ENCODE measurements around the gene TSHZ2.
"Not testable (repeated sequence)": the region's sequence is repeated elsewhere in the genome, so short reads cannot be mapped to it uniquely, and the experiment has no call there.

TSHZ2 gene

GRCh38 chr20:53365076-53365475 is 392.9 kb downstream of the TSHZ2 start:
- H2AFZ ChIP-seq (ENCODE audit: low read depth) = no peak overlapping the region
- no peaks in the 10 kb centered on the region for H3K4me1 ChIP-seq (ENCODE audit: low read depth, poor library complexity, severe bottlenecking)
- no peak for TF ChIP-seq CTCF (conservative IDR thresholded peaks at IDR 0.05; ENCODE audit: low read depth, low read length)
- no peak overlapping the region for H3K9ac ChIP-seq
- H3K27me3 ChIP-seq (ENCODE audit: insufficient read depth, low read depth) = no peaks in the 10 kb centered on the region
- no peak overlapping the region for H3K4me2 ChIP-seq
- H3K27ac ChIP-seq = no peak overlapping the region
- H4K20me1 ChIP-seq (ENCODE audit: insufficient read depth) = no peaks in the 10 kb centered on the region
- H3K36me3 ChIP-seq (ENCODE audit: insufficient read depth) = no peaks in the 10 kb centered on the region
- no peaks in the 10 kb centered on the region for H3K79me2 ChIP-seq (ENCODE audit: insufficient read depth, low read depth)
- no peak overlapping the region for H3K4me3 ChIP-seq (IDR thresholded peaks at IDR 0.05; ENCODE audit: insufficient read depth, low read depth, low read length)

- Histone ChIP-seq H4K20me1 (ENCODE audit: insufficient read depth) (no peaks in the 10 kb centered on the region), H3K27me3 (ENCODE audit: insufficient read depth, low read depth) (no peaks in the 10 kb centered on the region), H3K4me3 (IDR thresholded peaks at IDR 0.05; ENCODE audit: insufficient read depth, low read depth, low read length) (no peak overlapping the region), H3K9ac (no peak overlapping the region), H3K4me2 (no peak overlapping the region), H3K4me1 (ENCODE audit: low read depth, poor library complexity, severe bottlenecking) (no peaks in the 10 kb centered on the region), H2AFZ (ENCODE audit: low read depth) (no peak overlapping the region), H3K79me2 (ENCODE audit: insufficient read depth, low read depth) (no peaks in the 10 kb centered on the region), H3K36me3 (ENCODE audit: insufficient read depth) (no peaks in the 10 kb centered on the region), H3K27ac (no peak overlapping the region)
- TF ChIP-seq CTCF (conservative IDR thresholded peaks at IDR 0.05; ENCODE audit: low read depth, low read length) = no peak
Measured at GRCh38 chr20:53365539-53366075, 393.4 kb downstream of the TSHZ2 start.

- not testable (repeated sequence) for H3K4me2 ChIP-seq; H2AFZ ChIP-seq (ENCODE audit: low read depth); H3K27me3 ChIP-seq (ENCODE audit: insufficient read depth, low read depth); H4K20me1 ChIP-seq (ENCODE audit: insufficient read depth); H3K36me3 ChIP-seq (ENCODE audit: insufficient read depth); H3K9ac ChIP-seq; H3K4me3 ChIP-seq (IDR thresholded peaks at IDR 0.05; ENCODE audit: insufficient read depth, low read depth, low read length); H3K27ac ChIP-seq; H3K79me2 ChIP-seq (ENCODE audit: insufficient read depth, low read depth); H3K4me1 ChIP-seq (ENCODE audit: low read depth, poor library complexity, severe bottlenecking)
Measured at GRCh38 chr20:53366928-53367327, 394.8 kb downstream of the TSHZ2 start.

- Histone ChIP-seq H3K79me2 (ENCODE audit: insufficient read depth, low read depth) (no peaks in the 10 kb centered on the region), H2AFZ (ENCODE audit: low read depth) (no peak overlapping the region)
- no peak for TF ChIP-seq CTCF (conservative IDR thresholded peaks at IDR 0.05; ENCODE audit: low read depth, low read length)
Measured at GRCh38 chr20:53369871-53370270, 397.7 kb downstream of the TSHZ2 start.

GRCh38 chr20:53370345-53370961 is 398.3 kb downstream of the TSHZ2 start:
- Histone ChIP-seq H3K4me3 (IDR thresholded peaks at IDR 0.05; ENCODE audit: insufficient read depth, low read depth, low read length) (no peak overlapping the region), H2AFZ (ENCODE audit: low read depth) (no peak overlapping the region), H3K9ac (no peak overlapping the region), H3K4me1 (ENCODE audit: low read depth, poor library complexity, severe bottlenecking) (no peaks in the 10 kb centered on the region), H4K20me1 (ENCODE audit: insufficient read depth) (no peaks in the 10 kb centered on the region), H3K4me2 (no peak overlapping the region), H3K27ac (no peak overlapping the region), H3K79me2 (ENCODE audit: insufficient read depth, low read depth) (no peaks in the 10 kb centered on the region), H3K36me3 (ENCODE audit: insufficient read depth) (no peaks in the 10 kb centered on the region), H3K27me3 (ENCODE audit: insufficient read depth, low read depth) (no peaks in the 10 kb centered on the region)
- no peak for TF ChIP-seq CTCF (conservative IDR thresholded peaks at IDR 0.05; ENCODE audit: low read depth, low read length)

More at GRCh38 chr20:53369871-53370270, 397.7 kb downstream of the TSHZ2 start:
- Histone ChIP-seq H3K36me3 (ENCODE audit: insufficient read depth) (no peaks in the 10 kb centered on the region), H3K27me3 (ENCODE audit: insufficient read depth, low read depth) (no peaks in the 10 kb centered on the region), H3K4me1 (ENCODE audit: low read depth, poor library complexity, severe bottlenecking) (no peaks in the 10 kb centered on the region), H3K9ac (no peak overlapping the region), H4K20me1 (ENCODE audit: insufficient read depth) (no peaks in the 10 kb centered on the region), H3K27ac (no peak overlapping the region), H3K4me3 (IDR thresholded peaks at IDR 0.05; ENCODE audit: insufficient read depth, low read depth, low read length) (no peak overlapping the region), H3K4me2 (no peak overlapping the region)
